GM18907 (cell line): ENCODE data around the gene RENBP.

Source experiments
- ATAC-seq: cut with Tn5 transposase; IDR thresholded peaks from one replicate; pipeline ENCODE4 v1.9.1; 2021; ENCODE audit warnings: mild to moderate bottlenecking, moderate library complexity; ENCODE audit not compliant: unreplicated experiment

RENBP gene

DNA sequence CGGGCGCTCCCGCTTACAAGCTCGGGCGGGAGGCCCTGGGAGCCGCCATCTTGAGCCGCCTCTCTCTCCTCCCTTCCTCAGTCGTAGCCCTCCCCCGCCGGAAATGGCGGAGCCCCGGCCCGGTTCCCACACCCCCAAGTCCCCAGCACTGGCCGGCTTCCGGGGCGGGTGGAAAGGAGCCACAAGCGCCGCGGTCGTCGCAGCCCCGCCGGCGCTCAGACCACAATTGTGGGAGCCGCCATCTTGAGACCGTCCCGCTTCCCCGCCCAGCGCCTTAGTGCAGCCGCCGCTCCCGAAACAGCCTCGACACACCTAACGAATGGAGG, 26.6 kb upstream of the RENBP start:
- peak; percentile 50 for ATAC-seq

DNA sequence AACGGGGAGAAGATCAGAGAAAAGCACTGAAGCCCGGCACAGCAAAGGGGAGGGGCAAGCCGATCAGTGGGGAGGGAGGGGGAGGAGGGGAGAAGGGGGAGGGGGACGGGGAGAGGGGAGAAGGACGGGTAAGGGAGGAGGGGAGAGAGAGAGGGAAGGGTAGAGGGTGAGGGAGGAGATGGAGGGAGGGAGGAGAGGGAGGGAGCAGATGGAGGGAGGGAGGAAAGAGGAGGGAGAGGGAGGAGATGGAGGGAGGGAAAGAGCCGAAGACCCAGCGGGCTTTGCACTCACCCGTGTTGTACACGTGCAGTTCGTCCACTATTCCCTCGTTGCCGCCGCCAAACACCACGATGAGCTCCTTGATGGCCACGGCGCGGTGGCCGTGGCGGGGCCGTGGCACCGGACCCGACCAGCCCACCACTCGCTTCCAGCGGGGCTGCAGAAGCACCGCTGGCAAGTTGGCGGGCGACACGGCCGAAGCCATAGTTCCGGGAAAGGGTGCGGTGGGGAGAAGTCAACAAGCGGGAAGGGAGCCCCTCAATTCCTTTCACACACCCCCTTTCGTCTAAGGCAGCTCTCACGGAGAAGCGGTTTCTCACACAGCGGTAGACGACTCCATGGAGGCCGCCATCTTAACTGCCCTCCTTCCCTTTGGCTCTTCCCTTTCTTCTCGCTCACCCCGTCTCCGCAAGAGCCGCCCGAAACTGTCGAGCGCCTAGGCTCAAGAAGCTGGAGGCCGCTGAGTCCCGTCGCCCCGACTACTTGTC, 26.1 kb upstream of the RENBP start:
- ATAC-seq: peak; percentile 13

DNA sequence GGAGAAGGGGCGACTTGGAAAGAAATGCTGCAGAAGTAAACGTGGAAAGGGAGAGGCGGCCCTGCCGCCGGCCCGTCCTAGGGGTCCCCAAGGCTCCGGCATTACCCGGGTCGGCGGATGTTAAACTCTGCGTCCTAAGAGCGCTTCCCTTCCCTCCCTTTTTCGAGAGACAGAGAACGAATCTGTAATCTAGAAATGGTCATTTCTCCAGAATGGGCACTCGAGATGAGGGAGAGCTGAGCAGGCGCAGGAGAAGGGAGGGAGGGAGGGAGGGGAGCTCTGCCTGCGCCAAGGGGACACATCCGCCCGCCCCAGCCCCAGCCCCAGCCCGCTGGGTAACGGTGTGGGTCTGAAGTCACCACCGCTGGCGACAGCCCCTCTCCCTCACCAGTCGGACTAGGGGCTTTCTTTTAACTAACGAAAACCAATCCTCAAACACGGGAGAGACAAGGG, 25.5 kb upstream of the RENBP start:
- ATAC-seq: no peak

DNA sequence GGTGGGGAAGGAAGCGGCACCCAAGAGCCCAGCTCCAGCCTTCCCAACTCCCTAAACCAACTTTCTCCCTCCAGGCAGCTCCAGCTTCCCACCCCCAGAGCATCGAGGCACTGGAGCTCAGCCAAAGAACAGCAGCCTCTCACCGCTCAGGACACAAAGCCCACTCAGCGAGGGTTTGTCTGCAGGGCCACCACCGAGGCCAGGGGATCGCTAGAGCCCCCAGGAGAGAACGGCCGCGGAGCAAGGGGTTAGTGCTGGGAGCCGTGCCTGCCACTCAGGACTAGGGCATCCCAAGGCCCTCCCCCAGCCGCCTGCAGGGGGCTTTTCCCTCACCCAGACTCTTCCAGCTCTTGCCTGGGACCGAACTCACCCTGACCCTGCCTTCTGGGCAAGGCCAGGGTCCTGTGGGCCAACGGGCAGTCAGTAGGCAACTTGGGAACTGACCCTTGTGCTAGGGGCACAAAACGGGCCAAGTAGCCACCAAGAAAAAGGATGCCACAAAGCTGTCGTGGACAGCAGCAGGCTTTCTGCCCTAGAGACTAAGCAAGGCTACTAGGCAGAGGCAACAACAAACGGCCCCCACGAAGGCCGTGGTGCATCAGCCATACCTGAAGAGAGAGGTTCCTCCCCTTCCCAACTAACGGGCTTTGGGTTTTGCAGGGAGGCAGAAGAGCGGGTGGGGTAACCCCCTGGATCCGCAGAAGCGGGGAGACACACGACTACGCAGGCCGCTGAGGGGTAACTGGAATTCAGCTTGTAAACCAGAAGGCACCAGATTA, 24.9 kb upstream of the RENBP start:
- no peak for ATAC-seq

DNA sequence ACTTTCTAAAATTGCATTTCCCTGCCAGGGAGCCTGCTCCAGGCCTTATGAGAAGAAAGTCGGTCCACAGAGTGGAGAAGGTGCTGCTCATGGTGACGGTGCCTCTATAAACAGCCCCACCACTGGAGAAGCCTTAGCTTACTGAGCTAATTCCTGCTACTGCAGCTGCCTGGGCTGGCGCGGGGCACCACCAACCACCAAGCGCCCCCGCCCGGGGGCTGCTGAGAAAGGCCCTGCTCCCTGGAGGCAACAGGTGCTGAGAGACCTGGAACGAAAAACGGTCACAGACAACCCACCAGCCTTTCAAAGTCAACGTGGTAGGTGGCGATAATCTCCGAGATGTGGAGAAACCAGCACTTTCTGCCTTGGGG, 24.3 kb upstream of the RENBP start:
- no peak for ATAC-seq

DNA sequence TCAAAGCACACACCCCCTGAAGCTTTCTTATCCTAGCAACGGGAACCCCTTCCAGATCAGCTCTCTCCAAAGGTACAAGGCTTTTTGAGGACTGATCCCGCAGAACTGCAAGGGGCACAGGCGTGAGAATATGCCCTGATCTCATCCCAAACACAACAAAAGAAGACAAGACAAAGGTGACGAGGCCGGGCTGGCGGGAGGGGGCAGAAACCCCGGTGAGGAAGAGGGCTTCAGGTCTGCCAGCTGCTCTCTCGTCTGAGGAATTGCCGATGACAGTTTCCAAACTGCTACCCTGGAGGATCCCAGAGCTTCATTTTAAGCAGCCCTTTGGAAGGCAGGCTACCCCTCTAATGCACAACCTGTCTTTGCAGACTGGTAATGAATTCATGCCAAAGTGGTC, 23.8 kb upstream of the RENBP start:
- ATAC-seq: no peak

DNA sequence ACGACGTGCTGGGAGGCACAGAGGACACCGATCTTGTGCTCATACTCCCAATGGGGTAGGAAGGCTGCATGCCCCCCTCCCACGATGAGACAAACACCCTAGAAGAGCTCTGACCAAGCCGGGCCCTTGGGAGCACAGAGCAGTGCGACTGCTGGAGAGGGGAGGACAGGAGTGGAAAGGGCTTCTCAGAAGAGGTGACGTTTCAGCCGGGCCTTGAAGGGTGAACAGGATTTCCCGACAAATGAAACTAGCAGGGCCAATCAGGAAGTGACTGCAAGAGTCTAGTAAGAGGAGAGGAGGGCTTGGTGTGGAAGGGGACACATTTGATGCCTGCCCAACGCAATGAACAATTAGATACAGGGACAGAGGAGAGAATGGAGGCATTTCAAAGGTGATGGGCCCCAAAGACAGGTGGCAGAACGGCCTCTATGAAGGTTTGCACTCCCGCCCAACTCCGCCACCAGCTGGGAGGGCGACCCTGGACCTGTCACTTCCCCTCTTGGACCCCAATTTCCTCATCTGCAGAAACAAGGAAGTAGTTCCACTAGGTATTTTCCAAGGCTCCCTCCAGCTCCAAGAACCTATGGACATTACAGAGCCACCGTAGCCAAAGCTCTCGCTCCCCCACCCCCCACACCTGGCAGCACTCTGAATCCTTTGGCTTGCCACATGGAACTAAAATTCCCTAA, 23.2 kb upstream of the RENBP start:
- no peak for ATAC-seq

DNA sequence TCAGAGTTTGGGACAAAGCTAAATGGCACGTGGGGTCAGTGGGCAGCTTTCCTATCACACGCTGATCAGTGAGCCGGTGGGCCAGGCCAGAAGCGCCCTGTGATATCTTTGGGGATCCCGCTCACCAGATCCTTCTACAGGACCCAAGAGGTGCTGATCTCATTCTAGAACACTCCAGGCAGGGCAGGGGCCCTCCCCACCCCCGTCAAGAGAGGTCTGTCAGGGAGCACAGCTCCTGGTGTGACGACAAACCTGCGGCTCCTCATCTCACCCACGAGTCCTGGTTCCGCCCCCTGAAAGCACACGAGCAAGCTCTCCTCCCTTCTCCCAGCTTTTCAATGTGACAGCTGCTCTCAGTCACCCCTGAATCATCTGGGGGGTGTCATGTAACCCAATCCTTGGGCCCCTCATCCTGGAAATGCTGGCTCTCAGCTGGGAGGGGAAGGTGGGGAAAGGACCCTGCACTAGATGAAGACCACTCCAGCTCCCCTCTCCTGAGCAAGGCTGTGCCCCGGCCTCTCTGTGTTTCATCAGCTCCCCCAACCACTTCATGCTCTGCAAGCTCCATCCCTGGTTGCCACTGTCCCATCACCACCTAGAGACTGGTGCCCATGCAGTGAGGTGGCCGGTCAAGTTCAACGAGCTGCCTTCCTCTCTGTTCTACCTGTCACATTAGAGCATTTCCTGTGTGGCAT, 22.5 kb upstream of the RENBP start:
- ATAC-seq: no peak

DNA sequence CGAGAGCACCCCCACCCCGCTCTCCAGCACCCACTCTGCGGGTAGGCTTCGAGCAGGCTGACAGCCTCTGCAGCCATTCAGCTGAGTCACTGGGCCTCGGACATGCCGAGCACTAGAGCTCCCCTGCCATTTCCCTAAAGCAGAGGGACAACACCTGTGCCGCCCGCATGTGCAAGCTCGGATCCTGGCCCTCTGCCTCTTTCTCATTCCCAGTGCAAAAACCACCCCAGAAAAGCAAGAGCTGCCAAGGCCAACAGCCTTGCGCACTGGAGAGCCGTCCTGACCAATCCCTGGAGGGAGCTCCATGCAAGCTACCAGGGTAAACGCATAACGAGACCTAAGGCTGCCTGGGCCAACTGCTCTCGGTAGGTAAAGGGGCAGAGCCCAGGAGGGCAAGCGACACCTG, 21.8 kb upstream of the RENBP start:
- no peak for ATAC-seq

DNA sequence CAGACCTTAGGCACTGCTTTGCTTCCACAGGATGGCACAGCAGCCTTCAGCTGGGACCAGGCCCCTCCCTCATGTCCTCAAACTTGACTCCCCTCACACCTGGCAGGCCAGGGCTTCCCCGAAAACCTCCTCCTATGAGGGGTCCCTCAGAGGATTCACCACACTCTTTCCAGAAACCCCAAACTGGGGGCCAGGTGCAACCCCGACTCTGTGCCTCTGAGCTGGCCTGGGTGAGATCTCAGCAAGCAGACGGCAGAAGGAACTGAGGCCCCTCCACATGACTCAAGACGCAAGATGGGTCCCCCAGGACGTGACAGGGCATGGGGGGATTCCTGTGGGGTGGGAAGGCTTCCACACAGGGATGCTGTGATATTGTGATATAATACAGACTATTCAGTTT, 21.0 kb upstream of the RENBP start:
- ATAC-seq: no peak

DNA sequence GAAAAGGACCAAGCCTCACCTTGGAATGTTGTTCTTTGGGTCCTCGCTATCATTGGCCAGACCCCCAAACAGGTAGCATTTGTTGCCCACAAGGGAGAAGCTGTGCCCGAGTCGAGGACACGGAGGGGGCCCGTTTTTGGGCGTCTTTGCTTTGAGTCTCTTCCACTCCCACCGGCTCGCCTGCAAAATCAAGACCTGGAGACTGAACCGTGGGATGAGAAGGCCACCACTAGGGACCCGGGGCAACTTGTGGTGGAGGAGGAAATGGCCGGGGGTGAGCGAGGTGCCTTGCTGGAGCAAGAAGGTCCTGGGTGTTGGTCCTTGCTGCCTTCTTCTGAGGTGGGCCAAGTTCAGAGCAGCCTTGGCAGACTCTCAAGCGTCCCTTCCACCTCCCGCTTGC, 19.7 kb upstream of the RENBP start:
- no peak for ATAC-seq

DNA sequence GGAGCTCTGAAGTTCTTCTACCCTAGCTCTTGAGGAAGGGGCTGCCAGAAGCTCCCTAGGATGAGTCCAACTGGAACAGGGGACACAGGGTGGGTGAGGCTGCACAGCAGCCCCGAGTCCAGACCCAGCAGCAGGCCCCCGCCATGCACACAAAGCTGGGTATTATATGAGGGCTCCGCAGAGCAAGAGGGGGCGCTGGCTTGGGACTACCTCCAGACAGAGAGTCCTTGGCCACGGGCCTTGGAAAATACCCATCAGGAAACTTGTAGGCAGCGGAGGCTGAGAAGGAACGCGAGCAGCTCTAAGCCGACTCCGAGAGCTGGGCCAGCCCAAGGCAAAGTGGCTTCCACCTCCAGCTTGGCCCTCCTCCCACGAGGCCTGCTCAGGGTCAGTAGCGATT, 19.1 kb upstream of the RENBP start:
- ATAC-seq: no peak

DNA sequence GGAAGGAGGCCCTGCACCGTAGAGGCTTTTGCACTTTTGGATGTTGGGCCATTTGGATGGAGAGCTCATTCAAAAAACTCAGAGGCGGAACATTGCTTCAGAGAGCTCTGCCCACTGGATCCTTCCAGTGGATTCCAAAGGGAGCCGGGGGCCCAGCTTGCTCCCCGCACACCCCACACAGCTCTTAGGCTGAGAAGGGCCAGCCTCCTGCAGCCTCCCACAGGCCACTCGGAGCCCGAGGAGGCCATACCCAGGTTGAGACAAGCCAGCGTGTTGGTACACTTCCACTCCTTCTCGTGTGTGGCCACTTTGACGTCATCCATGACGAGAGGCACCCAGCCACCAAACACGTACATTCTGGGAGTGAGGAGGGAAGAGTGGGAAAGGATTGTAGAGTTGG, 16.8 kb upstream of the RENBP start:
- ATAC-seq: no peak

DNA sequence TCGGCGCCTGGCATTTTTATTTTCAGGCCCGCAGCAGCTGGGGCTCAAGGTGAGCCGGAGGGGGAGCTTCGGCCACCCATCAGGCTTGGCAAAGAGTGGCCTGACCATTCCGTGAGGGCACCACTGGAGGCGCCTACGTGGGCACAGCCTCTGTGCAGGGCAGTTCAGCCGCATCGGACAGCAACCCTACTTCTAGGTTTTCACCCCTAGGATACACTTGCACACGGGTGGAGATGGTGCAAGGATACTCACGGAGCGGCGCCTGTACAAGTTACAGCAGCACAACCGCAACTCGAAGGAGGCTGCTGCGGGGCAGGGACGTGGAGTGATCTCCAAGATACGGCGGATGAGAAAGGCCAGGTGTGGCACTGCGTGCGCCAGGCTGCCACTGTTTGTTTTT, 16.3 kb upstream of the RENBP start:
- no peak for ATAC-seq

DNA sequence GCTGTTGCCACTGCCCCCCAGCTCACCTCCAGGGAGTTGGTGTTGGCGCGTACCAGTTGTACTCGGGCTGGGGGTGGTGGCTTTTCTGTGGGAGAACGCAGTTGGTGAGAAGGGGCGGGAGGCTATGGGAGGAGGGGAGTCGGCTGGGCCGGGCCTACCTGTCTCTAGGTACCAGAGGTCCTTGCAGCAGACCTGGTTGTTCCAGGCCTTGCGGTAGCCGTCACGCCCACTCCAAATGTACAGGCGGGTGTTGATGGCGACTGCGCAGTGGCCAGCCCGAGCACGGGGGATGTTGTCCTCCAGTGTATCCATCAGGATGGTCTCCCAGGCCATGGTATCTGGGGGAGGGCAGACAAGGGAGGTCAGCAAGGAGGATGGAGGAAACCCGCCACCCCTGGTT, 15.6 kb upstream of the RENBP start:
- ATAC-seq: no peak

DNA sequence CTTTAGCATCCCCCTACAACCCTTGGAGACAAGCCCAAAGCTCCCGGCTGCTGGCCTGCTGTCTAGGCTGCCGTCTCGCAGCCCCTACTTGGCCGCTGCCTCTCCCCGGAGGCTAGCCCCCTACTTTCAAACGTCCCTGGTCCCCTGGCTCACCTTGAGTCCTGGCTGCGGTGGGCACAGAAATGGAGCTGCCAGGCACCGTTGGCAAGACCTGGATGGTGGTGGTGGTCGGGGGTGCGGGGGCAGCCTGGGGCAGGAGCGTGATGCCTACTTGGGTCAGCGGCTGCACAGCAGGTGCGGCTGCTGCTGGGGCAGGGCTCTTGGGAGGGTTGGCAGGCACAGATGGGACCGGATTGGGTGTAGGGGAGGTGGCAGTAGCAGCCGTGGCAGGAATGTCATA, 15.2 kb upstream of the RENBP start:
- no peak for ATAC-seq

DNA sequence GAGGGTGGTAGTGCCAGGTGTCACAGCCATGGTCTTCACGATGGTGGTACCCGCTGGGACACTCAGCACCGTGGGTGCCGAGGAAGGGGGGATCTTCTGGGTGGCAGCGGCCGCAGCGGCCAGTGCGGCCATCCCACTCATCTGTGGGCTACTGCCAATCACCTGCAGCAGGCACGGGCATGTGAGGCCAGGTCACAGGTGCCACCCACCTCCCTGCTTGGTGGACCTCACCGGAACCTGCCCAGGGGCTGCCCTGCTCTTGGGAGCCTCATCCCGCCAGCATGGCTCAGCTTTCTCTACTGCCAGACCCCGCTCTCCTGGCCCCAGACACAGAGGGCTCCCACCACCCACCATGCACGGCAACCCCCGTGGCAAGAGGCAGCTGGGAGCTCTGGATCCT, 14.2 kb upstream of the RENBP start:
- no peak for ATAC-seq

DNA sequence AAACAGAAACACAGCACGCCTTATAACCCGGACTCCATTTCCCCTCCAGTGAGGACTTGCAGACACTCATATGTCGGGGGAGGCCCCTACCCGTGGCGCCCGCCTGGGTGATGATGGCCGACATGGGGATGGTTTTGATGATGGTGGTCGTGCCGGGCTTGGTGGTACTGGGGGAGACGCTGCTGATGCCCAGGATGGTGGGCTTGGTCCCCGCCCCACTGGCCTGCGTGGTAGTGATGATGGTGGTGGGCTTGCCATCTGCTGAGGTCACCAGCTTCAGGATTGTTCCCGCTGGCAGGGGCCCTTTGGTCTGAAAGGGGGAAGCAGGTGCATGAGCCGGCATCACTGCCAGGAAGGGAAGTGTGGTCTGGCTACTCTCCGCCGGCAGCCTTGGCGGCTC, 12.8 kb upstream of the RENBP start:
- no peak for ATAC-seq

DNA sequence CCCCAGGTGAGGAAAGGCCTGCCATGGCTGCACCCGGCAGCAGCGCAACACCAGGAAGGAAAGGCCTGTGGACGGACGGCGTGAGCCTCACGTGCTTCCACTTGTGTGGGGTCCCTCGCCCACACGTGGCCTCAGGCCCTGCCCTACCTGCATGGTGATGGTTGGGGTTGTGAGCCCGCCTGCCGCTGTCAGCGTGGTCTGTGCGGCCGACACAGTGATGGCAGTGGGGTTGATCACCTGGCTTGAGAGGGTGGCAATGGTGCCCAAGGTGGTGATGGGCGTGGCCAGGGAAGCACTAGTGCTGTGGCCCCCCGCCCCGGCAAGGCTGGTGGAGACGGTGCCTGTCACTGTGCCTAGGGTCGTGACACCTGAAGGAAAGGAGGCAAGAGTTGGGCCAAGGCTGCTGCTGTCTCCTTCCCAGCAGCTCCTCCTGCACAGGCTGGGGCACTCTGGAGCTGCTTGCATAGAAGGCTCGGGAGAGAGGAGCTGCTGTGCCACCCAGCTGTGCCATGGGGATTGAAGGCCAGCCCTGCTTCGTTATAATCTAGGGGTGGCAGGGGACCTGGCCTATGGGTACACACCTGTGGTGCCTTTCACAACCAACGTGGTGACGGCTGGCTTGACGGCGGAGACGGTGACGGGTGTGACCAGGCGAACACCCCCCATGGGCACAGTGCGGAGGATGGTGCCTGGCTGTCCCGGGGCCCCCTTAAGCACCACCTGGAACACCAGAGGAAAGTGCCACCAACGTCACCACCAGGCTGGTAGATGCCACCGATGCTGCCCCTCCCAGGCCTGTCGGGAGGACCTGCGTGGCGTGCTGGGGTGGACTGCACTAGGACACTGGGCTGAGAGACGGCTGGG, 11.8 kb upstream of the RENBP start:
- no peak for ATAC-seq

DNA sequence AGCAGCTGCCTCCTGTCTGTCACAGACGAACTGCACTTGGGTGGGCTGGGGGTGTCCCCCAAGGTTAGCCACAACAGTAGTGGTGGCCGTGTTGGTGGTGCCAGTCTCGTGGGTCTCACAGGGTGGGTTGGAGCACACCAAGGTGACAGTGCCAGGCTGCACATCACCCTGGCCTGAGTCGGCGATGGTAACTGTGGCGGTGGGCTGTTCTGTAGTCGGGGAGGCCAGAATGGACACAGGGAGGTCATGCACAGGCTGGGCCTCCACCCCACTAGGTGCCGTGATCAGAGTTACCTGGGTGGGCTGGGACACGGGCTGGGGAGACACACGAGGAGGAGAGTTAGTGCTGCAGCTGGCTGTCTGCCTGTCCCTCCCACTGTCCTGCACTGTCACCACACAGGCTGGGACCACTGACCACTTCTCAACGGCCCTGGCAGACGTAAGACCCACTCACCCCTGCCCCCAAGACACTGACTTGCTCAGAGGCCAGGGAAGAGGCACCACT, 10.8 kb upstream of the RENBP start:
- no peak for ATAC-seq
